Colonic mucosa (tissue), 4 donors: ENCODE results near the gene IP6K3. TPM values are rescaled to one million over a fixed set of nuclear protein-coding genes. Genes with fewer than 3 reads are reported as not detected.

Source experiments
- DNase-seq: peaks from one replicate; pipeline ENCODE4 v3.0.0-alpha.2; 2020
- H3K27ac ChIP-seq: fragments of 200-600 bp; one replicate; pipeline ENCODE4 v1.8.0; 2021
- H3K27me3 ChIP-seq: fragments of 200-600 bp; one replicate; pipeline ENCODE4 v1.8.0; 2021
- H3K36me3 ChIP-seq: fragments of 200-600 bp; one replicate; pipeline ENCODE4 v1.8.0; 2021
- H3K4me1 ChIP-seq: fragments of 200-600 bp; one replicate; pipeline ENCODE4 v1.8.0; 2021; ENCODE audit warnings: mild to moderate bottlenecking
- H3K4me3 ChIP-seq: fragments of 200-600 bp; one replicate; pipeline ENCODE4 v1.8.0; 2021
- H3K9ac ChIP-seq, 2 donors: one replicate each; pipeline ENCODE4 v1.7.0; 2013; ENCODE audit warnings: control low read depth in 2 of 2, low read depth in 2 of 2, low read length in 2 of 2
- H3K9me3 ChIP-seq: fragments of 200-600 bp; one replicate; pipeline ENCODE4 v1.8.0; 2021
- intact Hi-C: fragments of 100-400 bp; cut with DNase I; formaldehyde crosslinking; loops from one replicate; pipeline ENCODE4 v1.14.1; 2022
- total RNA-seq, 2 donors: library from RNA; stranded (reverse); fragmentation: NEBNext Ultra II Directional in 1 of 2; extraction: Animal tissue kit (Norgen Biotek cat#: 25700) in 1 of 2; gene quantifications; one replicate each; pipeline ENCODE4 v1.2.1, GENCODE V29; 2021
- TF ChIP-seq, protein P1 (sequence below): fragments of 200-600 bp; IDR thresholded peaks from one replicate; pipeline ENCODE4 v1.8.0; 2022; ENCODE audit warnings: antibody characterized with exemption, mild to moderate bottlenecking
- donor health status: healthy.
- donor health status: DM: no; HTN: no; CAD: no.
- donor health status: DM: no; HTN: no; CAD: no.

IP6K3 gene
- total RNA-seq, 2 donors from 2014 or later = 0.17 to 0.29 TPM

GRCh38 chr6:33683051-33683571, 63.6 kb downstream of the IP6K3 start:
- no peak overlapping the region for H3K27ac ChIP-seq
- H3K4me1 ChIP-seq = no peaks in the 10 kb centered on the region
- intact Hi-C loops = no loop called here
- no peak overlapping the region for H3K4me3 ChIP-seq
- no peak overlapping the region for H3K9ac ChIP-seq
- peaks cover 11% of the 10 kb centered on the region for H3K36me3 ChIP-seq
- no peak for DNase-seq
- no peaks in the 10 kb centered on the region for H3K27me3 ChIP-seq
- H3K9me3 ChIP-seq = no peaks in the 10 kb centered on the region
- TF ChIP-seq, protein P1, sequence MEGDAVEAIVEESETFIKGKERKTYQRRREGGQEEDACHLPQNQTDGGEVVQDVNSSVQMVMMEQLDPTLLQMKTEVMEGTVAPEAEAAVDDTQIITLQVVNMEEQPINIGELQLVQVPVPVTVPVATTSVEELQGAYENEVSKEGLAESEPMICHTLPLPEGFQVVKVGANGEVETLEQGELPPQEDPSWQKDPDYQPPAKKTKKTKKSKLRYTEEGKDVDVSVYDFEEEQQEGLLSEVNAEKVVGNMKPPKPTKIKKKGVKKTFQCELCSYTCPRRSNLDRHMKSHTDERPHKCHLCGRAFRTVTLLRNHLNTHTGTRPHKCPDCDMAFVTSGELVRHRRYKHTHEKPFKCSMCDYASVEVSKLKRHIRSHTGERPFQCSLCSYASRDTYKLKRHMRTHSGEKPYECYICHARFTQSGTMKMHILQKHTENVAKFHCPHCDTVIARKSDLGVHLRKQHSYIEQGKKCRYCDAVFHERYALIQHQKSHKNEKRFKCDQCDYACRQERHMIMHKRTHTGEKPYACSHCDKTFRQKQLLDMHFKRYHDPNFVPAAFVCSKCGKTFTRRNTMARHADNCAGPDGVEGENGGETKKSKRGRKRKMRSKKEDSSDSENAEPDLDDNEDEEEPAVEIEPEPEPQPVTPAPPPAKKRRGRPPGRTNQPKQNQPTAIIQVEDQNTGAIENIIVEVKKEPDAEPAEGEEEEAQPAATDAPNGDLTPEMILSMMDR = no peak

- intact Hi-C loops = no loop called here
- Histone ChIP-seq H3K27ac (no peak overlapping the region), H3K9me3 (no peaks in the 10 kb centered on the region), H3K9ac (no peak overlapping the region), H3K4me3 (no peak overlapping the region), H3K36me3 (peaks cover 11% of the 10 kb centered on the region), H3K27me3 (no peaks in the 10 kb centered on the region), H3K4me1 (no peaks in the 10 kb centered on the region)
- DNase-seq = no peak
- TF ChIP-seq, protein P1 = no peak
Observed at GRCh38 chr6:33682341-33682740, 64.4 kb downstream of the IP6K3 start.

GRCh38 chr6:33679761-33680160, 66.9 kb downstream of the IP6K3 start:
- no peaks in the 10 kb centered on the region for H3K9me3 ChIP-seq
- no peaks in the 10 kb centered on the region for H3K4me1 ChIP-seq
- TF ChIP-seq, protein P1 = no peak
- peaks cover 22% of the 10 kb centered on the region for H3K36me3 ChIP-seq
- H3K27me3 ChIP-seq = no peaks in the 10 kb centered on the region
- no peak for DNase-seq
- H3K27ac ChIP-seq = no peak overlapping the region
- no peak overlapping the region for H3K4me3 ChIP-seq
- no peak overlapping the region for H3K9ac ChIP-seq
- intact Hi-C loops = no loop called here

DNA sequence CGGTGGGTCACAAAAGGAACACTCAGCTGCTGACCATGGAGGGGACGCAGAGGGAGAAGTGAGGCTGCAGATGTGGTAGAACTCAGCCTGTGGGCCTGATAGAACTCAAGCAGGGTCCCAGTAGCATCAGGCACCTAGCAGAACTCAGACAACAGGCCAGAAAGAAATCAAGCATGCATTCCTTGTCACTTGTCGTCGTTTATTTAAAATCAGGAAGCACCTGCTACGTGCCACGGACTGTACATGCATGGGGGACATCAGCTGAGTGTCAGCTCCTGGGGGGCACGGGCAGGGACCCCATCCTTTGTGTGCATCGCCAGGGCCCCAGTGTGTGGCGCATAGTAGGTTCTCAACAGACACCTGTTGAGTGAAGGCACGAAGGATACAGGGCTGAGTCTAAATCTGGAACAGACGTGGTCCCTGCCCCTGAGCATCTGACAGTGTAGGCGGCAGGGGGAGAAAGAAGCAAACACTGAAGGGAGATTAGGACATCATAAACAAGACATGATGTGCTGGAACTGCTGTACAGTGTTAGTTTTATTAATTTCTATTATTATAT, 67.7 kb downstream of the IP6K3 start:
- Histone ChIP-seq H3K36me3 (peaks cover 23% of the 10 kb centered on the region), H3K4me3 (no peak overlapping the region), H3K27ac (no peak overlapping the region), H3K4me1 (no peaks in the 10 kb centered on the region), H3K27me3 (no peaks in the 10 kb centered on the region), H3K9me3 (no peaks in the 10 kb centered on the region), H3K9ac (no peak overlapping the region)
- no peak for DNase-seq
- TF ChIP-seq, protein P1 = no peak
- intact Hi-C loops = no loop called here

GRCh38 chr6:33678233-33678931, 68.3 kb downstream of the IP6K3 start:
- no peak overlapping the region for H3K27ac ChIP-seq
- H3K9me3 ChIP-seq = no peaks in the 10 kb centered on the region
- intact Hi-C loops = no loop called here
- no peaks in the 10 kb centered on the region for H3K4me1 ChIP-seq
- no peak for DNase-seq
- no peak overlapping the region for H3K4me3 ChIP-seq
- no peak overlapping the region for H3K9ac ChIP-seq
- H3K27me3 ChIP-seq = no peaks in the 10 kb centered on the region
- peaks cover 27% of the 10 kb centered on the region for H3K36me3 ChIP-seq
- TF ChIP-seq, protein P1 = no peak
